ENCODE measurements around the gene SPATS1. TPM values are rescaled to one million over a fixed set of nuclear protein-coding genes. Genes with fewer than 3 reads are reported as not detected.

The SPATS1 gene
- total and polyA plus RNA-seq, 12 donors: not detected

DNA sequence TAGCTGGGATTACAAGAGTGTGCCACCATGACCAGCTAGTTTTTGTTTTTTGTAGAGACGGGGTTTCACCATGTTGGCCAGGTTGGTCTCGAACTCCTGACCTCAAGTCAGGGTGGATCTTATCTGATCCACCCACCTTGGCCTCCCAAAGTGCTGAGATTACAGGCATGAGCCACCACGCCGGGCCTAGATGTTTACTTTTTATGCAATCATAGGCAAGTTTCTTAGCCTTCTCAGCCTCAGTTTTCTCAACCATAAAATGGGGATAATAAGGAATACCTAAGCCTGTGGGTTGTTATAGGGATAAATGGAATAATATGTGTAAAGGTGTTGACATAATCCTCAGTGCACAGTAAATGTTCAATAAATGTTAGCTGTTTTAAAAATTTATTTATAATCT lies 9.8 kb downstream of the SPATS1 start:
- Histone ChIP-seq H3K9me3 (peaks cover 0 to 6% (median 0%) of the 10 kb centered on the region in 11 donors), H3K36me3 (no peaks in the 10 kb centered on the region), H3K4me1 (no peaks in the 10 kb centered on the region), H3K27me3 (peaks cover 0 to 7% (median 0%) of the 10 kb centered on the region in 7 donors), H3K4me3 (no peak overlapping the region), H3K27ac (no peak overlapping the region)
- DNase-seq: no peak
- intact Hi-C loops (cut with DNase I): no loop called here
- TF ChIP-seq, protein P1, sequence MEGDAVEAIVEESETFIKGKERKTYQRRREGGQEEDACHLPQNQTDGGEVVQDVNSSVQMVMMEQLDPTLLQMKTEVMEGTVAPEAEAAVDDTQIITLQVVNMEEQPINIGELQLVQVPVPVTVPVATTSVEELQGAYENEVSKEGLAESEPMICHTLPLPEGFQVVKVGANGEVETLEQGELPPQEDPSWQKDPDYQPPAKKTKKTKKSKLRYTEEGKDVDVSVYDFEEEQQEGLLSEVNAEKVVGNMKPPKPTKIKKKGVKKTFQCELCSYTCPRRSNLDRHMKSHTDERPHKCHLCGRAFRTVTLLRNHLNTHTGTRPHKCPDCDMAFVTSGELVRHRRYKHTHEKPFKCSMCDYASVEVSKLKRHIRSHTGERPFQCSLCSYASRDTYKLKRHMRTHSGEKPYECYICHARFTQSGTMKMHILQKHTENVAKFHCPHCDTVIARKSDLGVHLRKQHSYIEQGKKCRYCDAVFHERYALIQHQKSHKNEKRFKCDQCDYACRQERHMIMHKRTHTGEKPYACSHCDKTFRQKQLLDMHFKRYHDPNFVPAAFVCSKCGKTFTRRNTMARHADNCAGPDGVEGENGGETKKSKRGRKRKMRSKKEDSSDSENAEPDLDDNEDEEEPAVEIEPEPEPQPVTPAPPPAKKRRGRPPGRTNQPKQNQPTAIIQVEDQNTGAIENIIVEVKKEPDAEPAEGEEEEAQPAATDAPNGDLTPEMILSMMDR (IDR thresholded peaks at IDR 0.05): no peak
- WGBS, 2 donors: 86 to 88% methylated on average over 4 of the region's 4 CpGs
- no peak for ATAC-seq

DNA sequence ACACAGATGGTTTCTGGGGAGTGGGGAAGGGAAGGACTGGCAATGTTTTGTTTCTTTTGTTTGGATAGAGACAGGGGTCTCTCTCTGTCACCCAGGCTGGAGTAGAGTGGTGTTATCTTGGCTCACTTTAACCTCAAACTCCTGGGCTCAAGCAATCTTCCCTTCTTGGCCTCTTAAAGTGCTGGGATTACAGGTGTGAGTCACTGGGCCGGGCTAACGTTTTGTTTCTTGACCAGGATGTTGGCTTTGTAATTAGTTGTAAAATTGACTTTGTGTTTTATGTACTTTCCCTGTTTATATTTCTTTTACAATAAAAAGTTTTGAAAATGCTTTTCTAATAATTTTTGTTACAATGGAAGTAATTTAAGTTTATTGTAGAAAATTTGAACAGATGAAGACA lies 10.9 kb downstream of the SPATS1 start:
- Histone ChIP-seq H3K27ac (no peak overlapping the region), H3K4me3 (no peak overlapping the region), H3K36me3 (no peaks in the 10 kb centered on the region), H3K27me3 (peaks cover 0 to 7% (median 0%) of the 10 kb centered on the region in 7 donors), H3K9me3 (peaks cover 0 to 6% (median 0%) of the 10 kb centered on the region in 11 donors), H3K4me1 (no peaks in the 10 kb centered on the region)
- DNase-seq (no peak), ATAC-seq (no peak)
- intact Hi-C loops (cut with DNase I): no loop called here
- 60% methylated on average over 2 of the region's 2 CpGs for WGBS, 2 donors
- TF ChIP-seq, protein P1 (IDR thresholded peaks at IDR 0.05): no peak

DNA sequence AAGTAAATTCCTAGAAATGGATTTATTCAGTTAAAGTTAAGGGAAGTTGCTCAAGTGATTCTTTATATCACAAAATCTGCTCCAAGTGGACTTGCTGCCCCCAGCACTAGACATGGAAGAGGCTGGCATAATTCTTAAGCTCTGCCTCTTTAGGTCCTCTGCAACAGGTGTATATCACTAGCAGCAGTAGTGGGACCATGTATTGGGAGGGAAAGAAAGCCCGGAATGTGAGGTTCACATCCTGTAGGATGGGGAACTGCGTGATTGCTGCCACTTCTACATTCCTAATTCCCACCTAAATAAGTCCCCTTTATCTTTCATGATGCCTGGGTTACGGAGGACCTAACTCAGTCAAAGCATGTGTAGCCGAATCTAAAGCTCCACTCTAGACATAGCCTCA lies 13.2 kb downstream of the SPATS1 start:
- H3K9me3 ChIP-seq: peaks cover 0 to 6% (median 0%) of the 10 kb centered on the region in 11 donors
- TF ChIP-seq, protein P1 (IDR thresholded peaks at IDR 0.05): no peak

DNA sequence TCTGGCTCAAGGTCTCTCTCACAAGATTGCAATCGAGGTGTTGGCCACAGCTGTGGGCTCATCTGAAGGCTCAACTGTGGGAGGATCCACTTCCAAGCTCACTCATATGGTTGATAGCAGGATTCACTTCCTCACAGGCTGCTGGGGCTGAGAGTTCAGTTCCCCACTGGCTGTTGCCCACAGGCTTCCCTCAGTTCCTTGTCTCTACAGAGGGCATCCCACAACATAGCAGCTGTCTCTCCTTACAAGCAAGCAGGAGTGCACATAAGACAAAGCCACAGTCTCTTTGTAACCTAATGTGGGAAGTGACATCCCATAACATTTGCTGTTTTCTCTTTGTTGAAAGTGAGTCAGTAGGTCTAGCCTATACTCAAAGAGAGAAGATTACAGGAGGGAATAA lies 14.0 kb downstream of the SPATS1 start:
- no peak overlapping the region for H3K27ac ChIP-seq
- no peaks in the 10 kb centered on the region for H3K4me1 ChIP-seq
- DNase-seq (no peak), ATAC-seq (no peak)
- H3K9me3 ChIP-seq: peaks cover 0 to 6% (median 0%) of the 10 kb centered on the region in 11 donors
- intact Hi-C loops (cut with DNase I): no loop called here
- H3K27me3 ChIP-seq: peaks cover 0 to 18% (median 7%) of the 10 kb centered on the region in 7 donors
- no peak overlapping the region for H3K4me3 ChIP-seq
- TF ChIP-seq, protein P1 (IDR thresholded peaks at IDR 0.05): no peak
- no peaks in the 10 kb centered on the region for H3K36me3 ChIP-seq
- 54 to 63% methylated on average over 1 of the region's 1 CpG for WGBS, 2 donors

More for the DNA sequence above, 13.2 kb downstream of the SPATS1 start:
- H3K27me3 ChIP-seq: peaks cover 0 to 10% (median 7%) of the 10 kb centered on the region in 7 donors
- intact Hi-C loops (cut with DNase I): no loop called here
- WGBS, 2 donors: 63 to 86% methylated on average over 4 of the region's 4 CpGs
- no peaks in the 10 kb centered on the region for H3K36me3 ChIP-seq
- ATAC-seq (no peak), DNase-seq (no peak)
- H3K4me3 ChIP-seq: no peak overlapping the region
- no peak overlapping the region for H3K27ac ChIP-seq
- no peaks in the 10 kb centered on the region for H3K4me1 ChIP-seq
